GM21515 (cell line): ENCODE measurements around the gene PEPD.

Experiments used
- ATAC-seq: cut with Tn5 transposase; IDR thresholded peaks from one replicate; pipeline ENCODE4 v1.9.1; 2021; ENCODE audit not compliant: unreplicated experiment

The PEPD gene

DNA sequence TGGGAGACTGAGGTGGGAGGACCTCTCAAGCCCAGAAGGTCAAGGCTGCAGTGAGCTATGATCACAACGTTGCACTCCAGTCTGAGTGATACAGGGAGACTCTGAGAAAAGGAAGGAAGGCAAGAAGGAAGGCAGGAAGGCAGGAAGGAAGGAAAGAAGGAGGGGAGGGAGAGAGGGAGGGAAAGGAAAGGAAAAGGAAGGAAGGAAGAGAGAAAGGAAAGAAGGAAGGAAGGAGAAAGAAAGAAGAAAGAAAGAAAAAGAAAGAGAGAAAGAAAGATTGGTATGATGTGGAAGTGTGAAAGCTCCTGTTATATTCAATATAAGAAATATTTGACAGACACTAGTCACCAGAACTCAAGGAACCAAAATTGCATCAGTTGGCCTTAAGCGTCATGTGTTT, 180.6 kb downstream of the PEPD start:
- no peak for ATAC-seq

DNA sequence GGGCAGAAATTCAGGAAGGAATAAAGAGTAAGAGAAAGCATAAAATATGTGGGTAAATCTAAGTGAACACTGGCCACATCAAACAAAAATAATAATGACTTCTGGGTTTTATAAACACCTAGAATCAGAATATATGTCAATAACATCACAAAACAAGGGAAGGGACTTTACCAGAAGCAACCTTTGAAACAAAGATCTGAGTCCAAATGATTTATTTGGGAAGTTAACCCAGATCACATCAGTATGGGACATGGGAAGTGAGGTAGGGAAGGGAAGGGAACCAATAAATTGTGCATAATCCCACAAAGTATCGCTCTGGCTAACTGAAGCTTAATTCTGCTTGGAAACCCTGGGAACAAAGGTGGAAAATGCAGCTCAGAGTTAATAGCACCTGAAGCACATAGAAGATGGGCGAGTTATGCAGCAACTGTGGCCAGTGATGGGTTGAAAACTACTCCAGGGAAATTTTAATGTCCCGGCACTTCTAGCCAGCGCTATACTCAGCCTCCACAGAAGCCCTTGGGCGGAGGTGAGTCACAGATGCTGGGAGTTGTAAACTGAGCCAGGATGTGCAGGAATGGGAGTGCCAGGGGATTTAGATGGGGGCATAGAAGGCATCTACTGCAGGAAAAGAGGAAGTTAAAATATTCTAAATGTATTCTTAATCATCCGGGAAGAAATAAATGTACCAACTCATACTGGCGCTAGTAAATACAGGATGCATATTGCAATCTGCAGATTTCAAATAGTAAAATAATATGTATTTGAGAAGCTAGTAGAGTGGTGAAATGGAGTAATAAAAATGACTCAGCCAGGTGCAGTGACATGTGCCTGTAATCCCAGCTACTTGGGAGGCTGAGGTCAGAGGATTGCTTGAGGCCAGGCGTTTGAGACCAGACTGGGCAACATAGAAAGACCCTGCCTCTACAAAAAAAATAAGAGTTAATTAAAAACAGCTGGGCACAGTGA, 182.3 kb downstream of the PEPD start:
- ATAC-seq, result no peak
